IPS-20b (cell line): ENCODE data around the gene CDH11.

Experiments used
- H3K27ac ChIP-seq: one replicate; pipeline ENCODE4 v1.5.1; 2013; ENCODE audit warnings: low read length
- H3K27me3 ChIP-seq: 2 replicates; pipeline ENCODE4 v1.6.1; 2013; ENCODE audit warnings: mild to moderate bottlenecking, low read length, inconsistent platforms; ENCODE audit not compliant: insufficient read depth
- H3K36me3 ChIP-seq: 2 replicates; pipeline ENCODE4 v1.6.1; 2013; ENCODE audit warnings: low read depth, mild to moderate bottlenecking, inconsistent platforms, low read length, moderate library complexity; ENCODE audit not compliant: insufficient read depth
- H3K4me1 ChIP-seq: 2 replicates; pipeline ENCODE4 v1.6.1; 2013; ENCODE audit warnings: mild to moderate bottlenecking, control low read depth, inconsistent platforms, low read length, moderate library complexity; ENCODE audit not compliant: insufficient read depth
- H3K4me3 ChIP-seq: 2 replicates; pipeline ENCODE4 v1.5.1; 2013; ENCODE audit warnings: mild to moderate bottlenecking, low read length, inconsistent platforms
- H3K9ac ChIP-seq: 2 replicates; pipeline ENCODE4 v1.6.1; 2013; ENCODE audit warnings: low read depth, mild to moderate bottlenecking, inconsistent platforms, low read length, moderate library complexity
- H3K9me3 ChIP-seq: 2 replicates; pipeline ENCODE4 v1.6.1; 2013; ENCODE audit warnings: mild to moderate bottlenecking, low read depth, low read length, inconsistent platforms; ENCODE audit not compliant: insufficient read depth

Gene CDH11

DNA sequence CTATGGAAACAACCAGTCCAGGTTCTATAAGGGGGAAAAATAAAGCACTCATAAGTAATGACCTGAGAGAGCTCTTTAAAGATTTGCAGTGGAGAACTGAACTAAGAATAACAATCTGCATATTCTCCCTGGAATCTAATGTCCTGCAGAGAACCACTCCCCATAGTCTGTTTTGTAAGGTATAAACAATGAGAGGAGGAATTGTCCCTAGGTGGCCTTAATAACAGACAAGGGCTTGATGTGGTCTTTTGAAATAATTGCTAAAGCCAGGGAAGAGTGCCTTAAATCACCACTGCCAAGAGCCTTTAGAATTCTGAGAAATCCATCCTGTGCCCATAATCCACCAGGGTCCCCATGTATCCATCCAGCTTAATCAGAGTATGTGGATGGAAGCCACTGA lies 106.3 kb downstream of the CDH11 start:
- peaks cover 4% of the 10 kb centered on the region; the same call in 1 of the 2 replicates for H3K4me1 ChIP-seq
- H3K27me3 ChIP-seq, result no peaks in the 10 kb centered on the region
- H3K9ac ChIP-seq, result no peak overlapping the region
- no peaks in the 10 kb centered on the region for H3K36me3 ChIP-seq
- peaks cover 10% of the 10 kb centered on the region; the same call in 1 of the 2 replicates for H3K9me3 ChIP-seq
- no peak overlapping the region for H3K4me3 ChIP-seq
- no peak overlapping the region for H3K27ac ChIP-seq

DNA sequence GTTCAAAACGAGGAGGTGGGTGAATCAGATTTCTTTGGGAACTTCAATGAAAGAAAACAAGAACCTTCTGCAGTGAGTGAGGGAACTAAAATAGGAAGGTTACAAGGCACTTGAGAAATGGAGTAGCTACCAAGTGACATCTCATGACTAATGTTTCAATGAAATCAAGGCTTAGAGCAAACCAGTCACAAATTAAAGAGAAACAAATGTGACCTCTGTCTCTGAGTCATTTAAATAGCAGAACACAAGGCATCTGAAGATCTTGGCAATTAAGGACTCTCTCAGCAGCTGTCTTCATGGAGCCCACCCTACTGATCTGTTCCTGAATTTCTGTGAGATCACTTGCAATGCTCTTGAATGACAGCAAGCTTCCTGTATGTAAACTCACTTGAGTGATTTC lies 109.5 kb downstream of the CDH11 start:
- Histone ChIP-seq H3K4me3 (no peak overlapping the region), H3K36me3 (no peaks in the 10 kb centered on the region), H3K9me3 (no peaks in the 10 kb centered on the region), H3K4me1 (peaks cover 4% of the 10 kb centered on the region; the same call in 1 of the 2 replicates), H3K27ac (no peak overlapping the region), H3K27me3 (no peaks in the 10 kb centered on the region), H3K9ac (no peak overlapping the region)

DNA sequence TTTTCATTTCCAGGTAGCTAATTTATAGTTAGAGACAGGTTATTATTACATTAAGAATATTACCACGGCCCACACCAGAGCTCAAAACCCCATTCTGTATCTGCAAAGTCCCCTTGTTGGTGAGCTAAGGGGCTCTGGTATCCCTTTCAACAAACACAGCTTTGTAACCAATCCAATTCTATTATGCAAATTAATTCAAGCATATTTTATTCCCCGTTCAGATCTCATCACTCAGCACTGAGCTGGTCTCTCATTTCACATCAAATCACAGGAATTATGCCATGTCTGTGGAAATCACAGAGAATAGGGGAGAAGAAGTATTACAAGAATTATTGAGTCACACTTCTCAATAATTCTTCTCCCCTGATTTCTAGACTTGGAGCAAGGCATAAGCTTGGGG lies 111.7 kb downstream of the CDH11 start:
- no peaks in the 10 kb centered on the region for H3K36me3 ChIP-seq

DNA sequence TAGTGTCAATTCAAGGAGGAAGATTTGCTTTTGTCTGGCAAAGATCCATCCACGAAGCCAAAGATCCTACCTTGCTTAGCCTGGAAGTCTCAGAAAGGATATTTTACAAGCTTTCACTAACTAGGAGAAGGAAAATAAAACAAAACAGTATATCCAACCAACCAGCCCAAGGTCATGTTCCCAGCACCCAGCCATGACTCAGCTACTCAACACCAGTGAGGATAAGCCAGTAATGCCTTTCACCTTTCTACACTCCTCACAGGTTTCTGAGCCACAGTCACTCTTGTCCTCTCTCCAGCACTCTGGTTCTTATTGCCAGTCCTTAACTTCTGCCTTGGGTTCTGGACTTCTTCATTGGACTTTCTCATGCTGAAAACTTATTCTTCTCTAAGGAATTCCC lies 116.2 kb downstream of the CDH11 start:
- Histone ChIP-seq H3K9ac (no peak overlapping the region), H3K4me1 (no peaks in the 10 kb centered on the region), H3K36me3 (no peaks in the 10 kb centered on the region), H3K4me3 (no peak overlapping the region), H3K9me3 (no peaks in the 10 kb centered on the region), H3K27ac (no peak overlapping the region), H3K27me3 (no peaks in the 10 kb centered on the region)

More for the DNA sequence above, 111.7 kb downstream of the CDH11 start:
- no peak overlapping the region for H3K27ac ChIP-seq
- H3K4me1 ChIP-seq, result no peaks in the 10 kb centered on the region
- H3K9ac ChIP-seq, result no peak overlapping the region
- H3K4me3 ChIP-seq, result no peak overlapping the region
- H3K9me3 ChIP-seq, result no peaks in the 10 kb centered on the region
- no peaks in the 10 kb centered on the region for H3K27me3 ChIP-seq

DNA sequence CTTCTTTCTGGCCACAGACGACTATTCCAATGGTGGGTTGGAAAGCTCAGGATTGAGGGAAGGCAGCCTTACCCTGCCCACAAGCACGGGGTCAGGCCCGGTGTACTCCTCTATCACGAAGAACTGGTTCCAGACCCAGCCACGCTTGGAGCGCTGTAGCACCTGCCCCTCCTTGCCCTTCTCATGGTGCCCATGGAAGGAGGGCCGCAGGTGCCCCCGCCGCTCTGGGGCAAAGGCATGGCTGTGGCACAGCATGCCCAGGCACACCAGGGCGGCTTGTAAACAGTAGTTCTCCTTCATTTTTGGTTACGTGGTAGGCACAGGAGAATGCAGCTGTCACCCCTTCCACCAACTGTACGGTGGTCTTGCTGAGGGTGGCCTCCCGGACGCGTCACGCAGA lies 117.3 kb downstream of the CDH11 start:
- Histone ChIP-seq H3K27ac (no peak overlapping the region), H3K27me3 (no peaks in the 10 kb centered on the region), H3K9me3 (no peaks in the 10 kb centered on the region), H3K4me3 (no peak overlapping the region), H3K4me1 (no peaks in the 10 kb centered on the region), H3K9ac (no peak overlapping the region), H3K36me3 (no peaks in the 10 kb centered on the region)

DNA sequence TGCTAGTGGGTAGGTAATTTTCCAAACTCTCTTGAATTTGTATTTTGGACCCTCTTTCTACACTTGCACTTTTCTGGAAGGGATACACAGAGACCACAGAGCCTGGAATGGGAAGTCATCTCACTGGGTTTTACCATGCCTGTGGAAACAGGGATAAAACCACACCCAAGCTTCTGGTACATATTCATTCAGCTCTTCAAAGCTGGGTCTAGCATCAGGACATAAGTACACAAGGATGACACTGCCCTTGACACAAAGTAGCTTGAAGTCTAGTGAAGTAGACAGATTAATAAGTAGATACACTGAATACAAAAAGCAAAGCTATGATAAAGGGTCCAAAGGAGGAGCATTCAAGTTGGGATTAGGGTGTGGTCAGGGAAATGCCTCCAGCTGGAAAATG lies 118.2 kb downstream of the CDH11 start:
- no peaks in the 10 kb centered on the region for H3K27me3 ChIP-seq
- no peaks in the 10 kb centered on the region for H3K9me3 ChIP-seq
- no peaks in the 10 kb centered on the region for H3K4me1 ChIP-seq
- H3K9ac ChIP-seq, result no peak overlapping the region
- no peaks in the 10 kb centered on the region for H3K36me3 ChIP-seq
- no peak overlapping the region for H3K27ac ChIP-seq
- H3K4me3 ChIP-seq, result no peak overlapping the region

DNA sequence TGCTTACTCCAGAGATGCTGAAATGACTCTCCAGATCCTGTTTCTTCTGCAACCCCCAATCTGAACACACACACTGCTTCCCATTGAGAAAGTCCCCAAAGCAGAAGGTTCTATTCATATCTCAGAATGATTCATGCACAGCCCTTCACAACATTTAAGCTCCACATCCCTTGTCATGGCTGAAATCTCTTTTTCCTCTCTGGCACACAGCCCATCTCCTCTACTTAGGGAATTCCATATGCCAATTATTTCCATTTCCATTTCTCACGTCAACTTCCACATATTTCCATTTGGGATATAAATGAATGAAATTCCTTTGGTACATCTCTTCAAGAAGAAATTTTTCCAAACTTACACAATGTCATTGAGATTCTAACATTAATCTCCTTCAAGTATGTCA lies 119.6 kb downstream of the CDH11 start:
- H3K4me1 ChIP-seq, result no peaks in the 10 kb centered on the region
- H3K36me3 ChIP-seq, result no peaks in the 10 kb centered on the region
- H3K9me3 ChIP-seq, result no peaks in the 10 kb centered on the region
- H3K27me3 ChIP-seq, result no peaks in the 10 kb centered on the region
- H3K9ac ChIP-seq, result no peak overlapping the region
- H3K4me3 ChIP-seq, result no peak overlapping the region
- H3K27ac ChIP-seq, result no peak overlapping the region

DNA sequence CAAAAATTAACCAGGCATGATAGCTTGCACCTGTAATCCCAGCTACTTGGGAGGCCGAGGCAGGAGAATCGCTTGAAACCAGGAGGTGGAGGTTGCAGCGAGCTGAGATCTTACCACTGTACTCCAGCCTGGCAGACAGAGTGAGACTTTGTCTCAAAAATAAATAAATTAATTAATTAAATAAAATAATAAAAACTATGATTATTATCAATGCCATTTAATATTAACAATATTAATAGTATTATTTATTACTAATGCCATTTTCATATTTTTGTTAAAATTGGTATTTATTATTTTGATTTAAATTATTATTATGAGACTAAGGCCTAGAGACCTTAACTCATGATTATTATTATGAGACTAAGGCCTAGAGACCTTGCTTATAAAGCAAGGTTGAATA lies 121.2 kb downstream of the CDH11 start:
- no peaks in the 10 kb centered on the region for H3K27me3 ChIP-seq
- no peaks in the 10 kb centered on the region for H3K4me1 ChIP-seq
- H3K9me3 ChIP-seq, result no peaks in the 10 kb centered on the region
- no peak overlapping the region for H3K27ac ChIP-seq
- no peak overlapping the region for H3K4me3 ChIP-seq
- H3K9ac ChIP-seq, result no peak overlapping the region
- H3K36me3 ChIP-seq, result no peaks in the 10 kb centered on the region

DNA sequence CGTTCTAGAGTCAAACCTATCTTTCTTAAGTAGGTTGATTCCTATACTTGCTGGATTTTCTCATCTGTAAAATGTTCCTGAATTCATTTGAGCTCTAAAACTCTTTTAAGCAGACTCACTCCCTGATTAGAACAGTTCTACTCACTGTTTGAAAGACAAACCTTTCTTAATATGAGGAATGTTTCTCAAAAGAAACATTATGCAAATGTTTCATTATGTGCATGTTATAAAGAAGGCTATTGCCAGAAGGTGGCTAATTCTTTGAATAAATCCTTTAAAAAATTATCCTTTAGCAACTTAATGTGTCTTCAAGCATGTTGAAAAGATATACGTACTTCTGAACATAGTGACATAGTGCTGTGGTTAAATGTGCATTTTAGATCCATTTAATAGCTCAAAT lies 124.1 kb downstream of the CDH11 start:
- Histone ChIP-seq H3K27ac (no peak overlapping the region), H3K27me3 (no peaks in the 10 kb centered on the region), H3K4me3 (no peak overlapping the region), H3K9me3 (no peaks in the 10 kb centered on the region), H3K36me3 (no peaks in the 10 kb centered on the region), H3K9ac (no peak overlapping the region), H3K4me1 (no peaks in the 10 kb centered on the region)

DNA sequence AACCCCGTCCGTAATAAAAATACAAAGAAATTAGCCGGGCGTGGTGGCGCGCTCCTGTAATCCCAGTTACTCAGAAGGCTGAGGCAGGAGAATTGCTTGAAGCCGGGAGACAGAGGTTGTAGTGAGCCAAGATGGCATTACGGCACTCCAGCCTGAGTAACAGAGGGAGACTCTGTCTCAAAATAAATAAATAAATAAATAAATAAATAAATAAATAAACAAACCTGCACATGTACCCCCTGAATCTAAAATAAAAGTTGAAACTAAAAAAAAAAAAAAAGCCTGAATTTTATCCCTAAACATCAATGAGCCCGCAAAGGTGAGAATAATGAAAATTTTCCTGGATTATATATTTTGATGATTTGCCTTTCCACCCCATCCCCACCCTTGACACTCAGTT lies 124.7 kb downstream of the CDH11 start:
- Histone ChIP-seq H3K27ac (no peak overlapping the region), H3K4me1 (no peaks in the 10 kb centered on the region), H3K9ac (no peak overlapping the region), H3K4me3 (no peak overlapping the region), H3K36me3 (no peaks in the 10 kb centered on the region), H3K9me3 (no peaks in the 10 kb centered on the region), H3K27me3 (no peaks in the 10 kb centered on the region)

DNA sequence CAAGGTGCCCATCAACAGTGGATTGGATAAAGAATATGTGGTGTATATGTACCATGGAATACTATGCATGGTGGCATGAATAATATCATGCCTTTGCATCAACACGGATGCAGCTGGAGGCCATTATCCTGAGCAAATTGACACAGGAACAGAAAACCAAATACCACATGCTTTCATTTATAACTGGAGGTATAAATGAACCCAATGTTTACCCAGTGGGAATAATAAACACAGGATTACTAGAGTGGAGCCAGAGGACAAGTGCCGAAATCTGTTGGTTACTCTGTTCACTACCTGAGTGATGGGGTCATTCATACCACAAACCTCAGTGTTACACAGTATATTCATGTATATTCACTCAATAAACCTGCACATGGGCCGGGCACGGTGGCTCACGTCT lies 125.2 kb downstream of the CDH11 start:
- Histone ChIP-seq H3K9me3 (no peaks in the 10 kb centered on the region), H3K9ac (no peak overlapping the region), H3K36me3 (no peaks in the 10 kb centered on the region), H3K27ac (no peak overlapping the region), H3K4me3 (no peak overlapping the region), H3K4me1 (no peaks in the 10 kb centered on the region), H3K27me3 (no peaks in the 10 kb centered on the region)

DNA sequence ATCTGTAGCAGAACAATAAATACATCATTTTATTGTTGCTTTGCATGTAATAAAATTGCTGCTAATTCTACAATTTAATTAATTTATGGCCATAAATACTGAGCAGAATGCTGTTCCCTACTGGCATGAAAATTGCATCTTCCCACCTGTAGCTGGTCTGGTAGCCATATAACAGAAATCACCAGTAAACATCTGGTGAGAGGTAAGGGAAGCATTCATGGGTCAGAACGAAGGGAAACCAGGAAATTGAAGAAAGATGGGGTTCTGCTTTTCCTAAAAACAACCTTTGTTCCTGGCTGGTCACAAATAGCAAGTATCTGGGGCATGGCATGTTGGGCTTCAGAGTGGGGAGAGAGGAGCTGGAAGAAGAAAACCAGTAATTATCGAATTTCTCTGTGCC lies 128.4 kb downstream of the CDH11 start:
- Histone ChIP-seq H3K9ac (no peak overlapping the region), H3K9me3 (no peaks in the 10 kb centered on the region), H3K27me3 (no peaks in the 10 kb centered on the region), H3K36me3 (no peaks in the 10 kb centered on the region), H3K4me1 (no peaks in the 10 kb centered on the region), H3K27ac (no peak overlapping the region), H3K4me3 (no peak overlapping the region)

DNA sequence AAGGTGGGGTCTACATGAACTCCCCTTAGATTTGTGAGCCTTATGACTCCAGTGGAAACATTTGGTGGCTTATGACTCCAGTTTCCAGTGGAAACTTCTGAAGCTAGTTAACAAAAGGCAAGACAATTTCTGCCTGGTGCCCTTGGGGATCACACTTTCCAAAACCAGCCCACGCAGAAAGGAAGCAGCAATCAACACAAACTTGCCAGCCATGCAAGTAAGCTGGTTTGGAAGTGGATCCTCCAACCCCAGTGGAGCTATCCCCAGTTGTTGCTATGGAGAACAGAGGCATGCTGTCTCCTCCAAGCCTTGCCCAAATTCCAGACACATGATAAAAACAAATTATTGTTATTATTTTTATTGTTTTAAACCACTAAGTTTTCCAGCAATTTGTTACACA lies 130.9 kb downstream of the CDH11 start:
- Histone ChIP-seq H3K9ac (no peak overlapping the region), H3K4me1 (no peaks in the 10 kb centered on the region), H3K27ac (no peak overlapping the region), H3K9me3 (no peaks in the 10 kb centered on the region), H3K4me3 (no peak overlapping the region), H3K36me3 (no peaks in the 10 kb centered on the region), H3K27me3 (no peaks in the 10 kb centered on the region)
